Caco-2 (cell line): ENCODE results near the gene EFCAB9. TPM values are rescaled to one million over a fixed set of nuclear protein-coding genes. Genes with fewer than 3 reads are reported as not detected.

ENCODE experiments used
- BruUV-seq: library from RNA; stranded (reverse); fragments of 400-500 nt; replicated peaks from 2 replicates; lab custom pipeline; 2021; lab: Mats Ljungman, UMichigan
- CTCF ChIA-PET: fragments of 300-600 bp; sonication (Branson Sonifier 250); formaldehyde crosslinking; loops from one replicate; lab custom pipeline; 2022; ENCODE audit warnings: antibody characterized with exemption; lab: Charles Lee
- POLR2A ChIA-PET: fragments of 300-600 bp; sonication (Branson Sonifier 250); formaldehyde crosslinking; loops from one replicate; lab custom pipeline; 2022; ENCODE audit warnings: antibody characterized with exemption; lab: Charles Lee
- DNase-seq, 2 experiments: peaks; one replicate each; pipeline versions ENCODE4 v3.0.0 to v3.0.0-alpha.2; 2020 to 2022
- H3K27me3 ChIP-seq: replicated peaks from 2 replicates; pipeline ENCODE4 v1.6.0; 2011; ENCODE audit warnings: low read length; ENCODE audit not compliant: control insufficient read depth, insufficient read depth
- H3K36me3 ChIP-seq: 2 replicates; pipeline ENCODE4 v1.5.1; 2011; ENCODE audit warnings: low read length; ENCODE audit not compliant: control insufficient read depth, insufficient read depth
- H3K4me1 ChIP-seq: fragments of 250-450 bp; sonication (Bioruptor Pico); 2 replicates; pipeline ENCODE4 v1.5.1; 2020; ENCODE audit warnings: mild to moderate bottlenecking
- H3K4me3 ChIP-seq: 2 replicates; pipeline ENCODE4 v1.5.1; 2011; ENCODE audit warnings: low read depth, mild to moderate bottlenecking, control low read depth, low read length
- H3K9me3 ChIP-seq: fragments of 250-450 bp; sonication (Bioruptor Pico); 2 replicates; pipeline ENCODE4 v1.5.1; 2020; ENCODE audit warnings: mild to moderate bottlenecking, moderate library complexity
- H3K27ac Mint-ChIP-seq: one replicate; pipeline ENCODE4 v1.8.0; 2022; ENCODE audit warnings: mixed read lengths; ENCODE audit not compliant: unreplicated experiment
- H3K27me3 Mint-ChIP-seq: one replicate; pipeline ENCODE4 v1.8.0; 2022; ENCODE audit warnings: mixed read lengths; ENCODE audit not compliant: insufficient read depth, unreplicated experiment
- H3K36me3 Mint-ChIP-seq: one replicate; pipeline ENCODE4 v1.8.0; 2022; ENCODE audit warnings: mild to moderate bottlenecking, mixed read lengths; ENCODE audit not compliant: insufficient read depth, unreplicated experiment
- H3K4me1 Mint-ChIP-seq: one replicate; pipeline ENCODE4 v1.8.0; 2022; ENCODE audit warnings: low read depth, mixed read lengths; ENCODE audit not compliant: unreplicated experiment
- H3K4me3 Mint-ChIP-seq: one replicate; pipeline ENCODE4 v1.8.0; 2022; ENCODE audit warnings: mild to moderate bottlenecking, moderate library complexity, mixed read lengths; ENCODE audit not compliant: unreplicated experiment
- H3K9me3 Mint-ChIP-seq: one replicate; pipeline ENCODE4 v1.8.0; 2022; ENCODE audit warnings: mixed read lengths; ENCODE audit not compliant: unreplicated experiment
- CTCF ChIP-seq, 2 experiments: fragments of 200-600 bp in 1 of 2; IDR thresholded peaks; 1 replicate in 1 of 2; 2 replicates in 1 of 2; pipeline versions ENCODE4 v1.5.1 to v1.8.0; 2011 to 2022; ENCODE audit warnings: antibody characterized with exemption in 1 of 2, control low read depth in 1 of 2, inconsistent platforms in 1 of 2, low read depth in 1 of 2, low read length in 1 of 2, mild to moderate bottlenecking in 1 of 2, moderate library complexity in 1 of 2; ENCODE audit not compliant: insufficient read depth in 1 of 2, severe bottlenecking in 1 of 2, unreplicated experiment in 1 of 2
- intact Hi-C: fragments of 100-400 bp; cut with micrococcal nuclease; formaldehyde crosslinking; loops from one replicate; pipeline ENCODE4 v1.10.0; 2022; ENCODE audit not compliant: unreplicated experiment
- total RNA-seq: library from RNA; stranded (reverse); gene quantifications from 2 replicates; pipeline ENCODE4 v1.2.3, GENCODE V29; 2022

Gene EFCAB9
- total RNA-seq, 1 experiment from 2014 or later, result not detected

DNA sequence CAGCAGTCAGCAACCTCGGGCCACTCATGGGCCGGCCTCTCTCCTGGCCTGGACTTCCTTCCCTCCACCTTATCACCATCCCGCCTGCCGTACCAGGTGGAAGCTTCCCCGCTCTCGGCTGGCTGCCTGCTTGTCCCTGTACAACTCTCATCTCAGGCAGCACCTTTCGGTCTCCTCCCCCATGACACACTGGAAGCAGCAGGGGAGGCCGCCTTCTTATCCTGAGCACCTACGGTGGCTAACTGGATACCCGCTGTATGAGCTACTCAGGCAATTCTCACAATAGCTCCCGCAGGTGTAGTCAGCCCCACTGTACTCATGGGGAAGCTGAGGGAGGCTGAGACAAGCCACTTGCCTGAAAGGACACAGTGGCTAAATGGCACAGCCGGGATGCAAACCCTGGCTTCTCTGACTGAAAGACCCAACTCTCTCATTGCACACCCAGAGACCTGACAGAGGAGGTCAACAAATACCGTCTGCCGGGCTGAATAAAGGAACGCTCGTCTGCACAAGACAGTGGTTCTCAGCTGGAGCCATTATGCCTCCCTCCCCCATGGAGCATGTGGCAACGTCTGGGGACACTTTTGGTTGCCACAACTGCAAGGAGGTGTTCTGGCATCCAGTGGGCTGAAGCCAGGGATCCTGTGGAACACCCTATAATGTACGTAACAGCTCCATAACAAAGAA, 15.5 kb upstream of the EFCAB9 start:
- Histone ChIP-seq H3K4me3 (no peak overlapping the region), H3K27me3 (no peaks in the 10 kb centered on the region), H3K4me1 (0 out of 2 replicates have a peak, but pooled peaks cover 4% of the 10 kb centered on the region), H3K36me3 (no peaks in the 10 kb centered on the region), H3K9me3 (peaks cover 7% of the 10 kb centered on the region; the same call in 1 of the 2 replicates)
- H3K4me1 Mint-ChIP-seq, result no peaks in the 10 kb centered on the region
- DNase-seq, result no peak
- ChIA-PET CTCF (no interaction called here), POLR2A (interaction anchor here (0.5 kb wide), 1 partner anchor 74 kb away, joined by 3 read pairs; no protein-coding TSS in a partner anchor)
- no TSS peak for BruUV-seq
- TF ChIP-seq CTCF (IDR thresholded peaks at IDR 0.05; ENCODE audit: insufficient read depth in 1 of 2, low read depth in 1 of 2, low read length in 1 of 2, severe bottlenecking in 1 of 2, unreplicated experiment in 1 of 2), result no peak
- no peaks in the 10 kb centered on the region for H3K27me3 Mint-ChIP-seq
- intact Hi-C loops, result no loop called here
- no peaks in the 10 kb centered on the region for H3K36me3 Mint-ChIP-seq
- H3K27ac Mint-ChIP-seq, result no peak overlapping the region
- H3K4me3 Mint-ChIP-seq, result no peak overlapping the region
- no peaks in the 10 kb centered on the region for H3K9me3 Mint-ChIP-seq

DNA sequence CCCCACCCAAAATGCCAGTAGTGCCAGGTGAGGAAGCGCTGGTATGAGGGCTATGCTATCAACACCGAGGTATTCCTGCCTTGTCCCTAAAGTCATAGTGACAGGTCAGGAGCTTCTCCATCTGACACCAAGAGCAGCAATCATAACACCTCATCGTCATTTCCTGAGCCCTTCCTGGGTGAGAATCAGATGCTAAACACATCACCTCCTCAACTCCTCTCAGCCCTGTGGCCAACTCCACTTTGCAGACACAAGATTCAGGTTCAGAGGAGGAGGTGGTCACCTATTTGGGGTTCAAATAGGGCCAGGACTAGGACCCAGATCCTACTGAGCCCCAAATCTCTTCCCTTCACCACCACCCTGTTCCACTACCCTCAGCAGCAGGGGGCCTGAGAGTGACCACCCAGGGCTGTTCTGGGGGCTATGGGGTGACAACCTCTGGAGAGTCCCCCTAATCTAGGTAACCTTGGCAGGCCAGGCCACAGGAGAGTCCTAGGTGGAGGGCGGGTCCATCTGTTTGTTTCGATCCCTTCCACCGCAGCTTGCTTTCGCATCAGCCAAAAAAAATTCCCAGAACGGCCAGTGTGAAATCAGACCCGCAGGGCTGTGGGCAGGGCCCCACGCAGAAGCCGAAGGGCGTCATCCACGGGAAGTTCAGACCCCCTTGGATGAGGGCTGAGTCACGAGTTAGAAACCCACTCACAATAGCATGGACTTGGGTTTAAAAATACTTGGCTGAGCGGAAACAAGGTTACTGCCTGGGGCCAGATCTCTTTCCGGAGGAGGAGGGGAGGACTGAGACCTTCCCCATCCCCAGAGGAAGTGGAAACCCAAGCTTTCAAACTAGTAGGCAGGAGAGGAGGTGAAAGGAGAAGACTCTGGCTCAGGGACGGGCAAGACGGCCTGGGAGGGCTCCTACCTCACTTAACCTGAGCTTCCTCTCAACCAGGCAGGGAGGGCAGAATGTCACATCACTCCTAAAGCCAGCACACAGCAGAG, 14.7 kb upstream of the EFCAB9 start:
- Histone ChIP-seq H3K9me3 (peaks cover 7% of the 10 kb centered on the region; the same call in 1 of the 2 replicates), H3K36me3 (no peaks in the 10 kb centered on the region), H3K4me3 (no peak overlapping the region), H3K27me3 (no peaks in the 10 kb centered on the region), H3K4me1 (0 out of 2 replicates have a peak, but pooled peaks cover 4% of the 10 kb centered on the region)
- ChIA-PET CTCF (no interaction called here), POLR2A (interaction anchor here (0.5 kb wide), 1 partner anchor 74 kb away, joined by 3 read pairs; no protein-coding TSS in a partner anchor)
- Mint-ChIP-seq H3K27ac (no peak overlapping the region), H3K4me3 (no peak overlapping the region), H3K4me1 (no peaks in the 10 kb centered on the region), H3K9me3 (no peaks in the 10 kb centered on the region), H3K27me3 (no peaks in the 10 kb centered on the region), H3K36me3 (no peaks in the 10 kb centered on the region)
- intact Hi-C loops, result no loop called here
- DNase-seq, result no peak
- no peak for TF ChIP-seq CTCF (IDR thresholded peaks at IDR 0.05; ENCODE audit: insufficient read depth in 1 of 2, low read depth in 1 of 2, low read length in 1 of 2, severe bottlenecking in 1 of 2, unreplicated experiment in 1 of 2)
- BruUV-seq, result no TSS peak

- DNase-seq, result no peak
- peaks cover 7% of the 10 kb centered on the region; the same call in 1 of the 2 replicates for H3K9me3 ChIP-seq
- no peak overlapping the region for H3K4me3 ChIP-seq
- BruUV-seq, result no TSS peak
- no peak overlapping the region for H3K27ac Mint-ChIP-seq
- no peak overlapping the region for H3K4me3 Mint-ChIP-seq
- no peaks in the 10 kb centered on the region for H3K4me1 Mint-ChIP-seq
- ChIA-PET CTCF (no interaction called here), POLR2A (interaction anchor here (0.6 kb wide), 1 partner anchor 10 kb away, joined by 3 read pairs; no protein-coding TSS in a partner anchor)
- H3K27me3 ChIP-seq, result no peaks in the 10 kb centered on the region
- intact Hi-C loops, result no loop called here
- H3K36me3 Mint-ChIP-seq, result no peaks in the 10 kb centered on the region
- H3K36me3 ChIP-seq, result no peaks in the 10 kb centered on the region
- no peak for TF ChIP-seq CTCF (IDR thresholded peaks at IDR 0.05; ENCODE audit: insufficient read depth in 1 of 2, low read depth in 1 of 2, low read length in 1 of 2, severe bottlenecking in 1 of 2, unreplicated experiment in 1 of 2)
- H3K9me3 Mint-ChIP-seq, result no peaks in the 10 kb centered on the region
- no peaks in the 10 kb centered on the region for H3K27me3 Mint-ChIP-seq
- no peaks in the 10 kb centered on the region for H3K4me1 ChIP-seq
These were observed 13.0 kb upstream of the EFCAB9 start for GRCh38 chr5:172180936-172181335.
